Nephron progenitor cell (in vitro differentiated cells): ENCODE measurements around the gene OR10Z1.

Experiments used
- DNase-seq: peaks from one replicate; pipeline ENCODE4 v3.0.0; 2021
- H3K27ac Mint-ChIP-seq: 2 replicates; pipeline ENCODE4 v1.8.0; 2021; ENCODE audit warnings: mild to moderate bottlenecking, moderate library complexity, mixed read lengths
- H3K27me3 Mint-ChIP-seq: 2 replicates; pipeline ENCODE4 v1.8.0; 2021; ENCODE audit warnings: mild to moderate bottlenecking, low read depth, mixed read lengths; ENCODE audit not compliant: poor library complexity
- H3K36me3 Mint-ChIP-seq: 2 replicates; pipeline ENCODE4 v1.8.0; 2021; ENCODE audit warnings: low read depth, mixed read lengths
- H3K4me1 Mint-ChIP-seq: 2 replicates; pipeline ENCODE4 v1.8.0; 2021; ENCODE audit warnings: mixed read lengths
- H3K4me3 Mint-ChIP-seq: 2 replicates; pipeline ENCODE4 v1.8.0; 2021; ENCODE audit warnings: mild to moderate bottlenecking, moderate library complexity, mixed read lengths
- H3K9me3 Mint-ChIP-seq: 2 replicates; pipeline ENCODE4 v1.8.0; 2021; ENCODE audit warnings: mild to moderate bottlenecking, moderate library complexity, mixed read lengths
- CTCF ChIP-seq: fragments of 200-600 bp; sonication (generic); IDR thresholded peaks from 2 replicates; pipeline ENCODE4 v1.5.0; 2021; ENCODE audit warnings: antibody characterized with exemption

OR10Z1 gene

GRCh38 chr1:158611916-158612315 lies 6.8 kb downstream of the OR10Z1 start:
- Mint-ChIP-seq H3K36me3 (no peaks in the 10 kb centered on the region), H3K9me3 (no peaks in the 10 kb centered on the region)
- TF ChIP-seq CTCF, result no peak

GRCh38 chr1:158613764-158614163 lies 8.7 kb downstream of the OR10Z1 start:
- Mint-ChIP-seq H3K9me3 (no peaks in the 10 kb centered on the region), H3K4me3 (no peak overlapping the region), H3K4me1 (no peaks in the 10 kb centered on the region), H3K27ac (no peak overlapping the region), H3K27me3 (peaks cover 4% of the 10 kb centered on the region), H3K36me3 (no peaks in the 10 kb centered on the region)
- DNase-seq, result no peak
- TF ChIP-seq CTCF, result no peak

More at GRCh38 chr1:158611916-158612315, 6.8 kb downstream of the OR10Z1 start:
- no peak overlapping the region for H3K4me3 Mint-ChIP-seq
- no peak overlapping the region for H3K27ac Mint-ChIP-seq
- no peaks in the 10 kb centered on the region for H3K4me1 Mint-ChIP-seq
- DNase-seq, result no peak
- peaks cover 4% of the 10 kb centered on the region for H3K27me3 Mint-ChIP-seq

- no peaks in the 10 kb centered on the region for H3K27me3 Mint-ChIP-seq
- no peak overlapping the region for H3K27ac Mint-ChIP-seq
- H3K9me3 Mint-ChIP-seq, result peaks cover 11% of the 10 kb centered on the region
- no peak for TF ChIP-seq CTCF
- DNase-seq, result no peak
- H3K4me1 Mint-ChIP-seq, result no peaks in the 10 kb centered on the region
- no peak overlapping the region for H3K4me3 Mint-ChIP-seq
- no peaks in the 10 kb centered on the region for H3K36me3 Mint-ChIP-seq
Observed at GRCh38 chr1:158638146-158638545, 33.1 kb downstream of the OR10Z1 start.

GRCh38 chr1:158638904-158639303 lies 33.8 kb downstream of the OR10Z1 start:
- H3K4me3 Mint-ChIP-seq, result no peak overlapping the region
- H3K9me3 Mint-ChIP-seq, result peaks cover 11% of the 10 kb centered on the region
- H3K27me3 Mint-ChIP-seq, result no peaks in the 10 kb centered on the region
- no peak for TF ChIP-seq CTCF
- no peaks in the 10 kb centered on the region for H3K36me3 Mint-ChIP-seq
- no peak overlapping the region for H3K27ac Mint-ChIP-seq
- H3K4me1 Mint-ChIP-seq, result no peaks in the 10 kb centered on the region
- no peak for DNase-seq

- no peaks in the 10 kb centered on the region for H3K4me1 Mint-ChIP-seq
- peaks cover 3% of the 10 kb centered on the region for H3K9me3 Mint-ChIP-seq
- peaks cover 7% of the 10 kb centered on the region for H3K27me3 Mint-ChIP-seq
- no peaks in the 10 kb centered on the region for H3K36me3 Mint-ChIP-seq
- no peak overlapping the region for H3K27ac Mint-ChIP-seq
- no peak for TF ChIP-seq CTCF
- DNase-seq, result no peak
- H3K4me3 Mint-ChIP-seq, result no peak overlapping the region
Observed at GRCh38 chr1:158644449-158644848, 39.4 kb downstream of the OR10Z1 start.

GRCh38 chr1:158646465-158646864 lies 41.4 kb downstream of the OR10Z1 start:
- Mint-ChIP-seq H3K4me1 (no peaks in the 10 kb centered on the region), H3K36me3 (no peaks in the 10 kb centered on the region), H3K27me3 (peaks cover 7% of the 10 kb centered on the region), H3K4me3 (no peak overlapping the region), H3K27ac (no peak overlapping the region), H3K9me3 (no peaks in the 10 kb centered on the region)
- TF ChIP-seq CTCF, result no peak
- no peak for DNase-seq
